Stimulated activated CD8-positive, alpha-beta memory T cell treated with anti-CD3 and anti-CD28 coated beads, Interleukin-15, amount 100 ng/mL, for 24 hours (primary cell): ENCODE results near the gene TCF21.
"Not testable (repeated sequence)": the region's sequence is repeated elsewhere in the genome, so short reads cannot be mapped to it uniquely, and the experiment has no call there.

Experiments
- DNase-seq: peaks from one replicate; pipeline ENCODE4 v3.0.0-alpha.2; 2020; ENCODE audit warnings: low read depth

Gene TCF21

DNA sequence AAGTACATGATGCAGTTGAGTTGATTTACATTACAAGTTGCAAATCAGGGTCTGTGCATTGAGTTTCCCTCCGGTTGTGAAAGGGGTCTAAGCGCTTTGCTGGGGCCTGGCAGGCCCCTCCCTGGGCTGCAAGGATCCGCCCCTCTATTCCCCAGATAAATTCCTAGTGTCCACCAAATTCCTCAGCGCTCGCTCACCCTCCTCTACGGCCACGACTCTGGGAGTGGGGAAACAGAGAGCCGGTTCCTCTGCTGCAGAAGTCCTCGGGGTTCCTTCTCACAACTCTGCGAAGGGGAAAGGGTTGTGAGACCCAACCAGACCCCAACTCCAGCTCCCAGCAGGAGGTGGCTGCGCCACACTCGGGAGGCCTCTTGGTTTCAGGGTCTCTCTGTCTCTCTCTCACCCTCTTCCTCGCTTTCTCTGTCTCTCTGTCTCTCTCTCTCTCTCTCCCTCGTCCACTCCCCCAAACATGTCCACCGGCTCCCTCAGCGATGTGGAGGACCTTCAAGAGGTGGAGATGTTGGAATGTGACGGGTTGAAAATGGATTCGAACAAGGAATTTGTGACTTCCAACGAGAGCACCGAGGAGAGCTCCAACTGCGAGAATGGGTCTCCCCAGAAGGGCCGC, at the start of gene TCF21:
TCF21 (plus strand) TSS at position 185 of the 628 bp plus-strand sequence; CDS start at position 470, 285 bp downstream.
- no peak for DNase-seq

DNA sequence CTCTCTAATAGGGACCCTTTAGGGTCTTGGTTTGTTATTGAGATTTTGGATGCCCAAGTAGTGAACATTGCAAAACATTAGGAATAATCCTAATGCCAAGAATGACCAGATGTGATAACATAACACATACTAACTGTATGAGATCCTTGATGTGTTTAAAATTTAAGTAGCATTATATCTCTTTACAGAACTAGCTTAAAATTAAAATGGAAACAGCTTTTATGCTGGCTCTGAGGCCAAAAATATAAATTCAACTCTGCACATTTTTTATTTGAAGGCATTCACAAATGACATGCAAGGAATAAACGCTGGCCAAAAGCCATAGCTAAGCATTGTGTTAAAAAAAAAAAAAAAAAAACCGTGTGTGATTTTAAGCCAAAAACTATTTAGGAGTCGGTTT, 47.7 kb upstream of the TCF21 start:
- DNase-seq = no peak

DNA sequence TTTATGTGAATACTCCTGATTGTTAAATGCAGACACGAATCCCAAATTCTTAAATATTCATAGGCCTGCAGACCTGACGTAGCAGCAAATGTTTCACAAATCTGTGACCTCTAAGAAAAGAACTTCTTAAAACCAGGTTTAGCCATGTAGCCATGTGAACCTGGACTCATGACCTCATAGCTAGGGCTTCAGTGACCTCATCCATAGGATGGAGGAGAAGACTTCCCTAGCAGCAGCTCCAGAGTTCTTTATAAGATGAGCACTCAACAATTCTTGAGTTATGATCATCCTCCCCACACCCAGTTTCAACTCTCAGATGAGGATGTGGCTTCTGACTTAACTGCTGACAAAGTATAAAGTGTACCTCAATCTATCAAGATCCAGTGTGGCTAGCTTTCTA, 45.8 kb upstream of the TCF21 start:
- no peak for DNase-seq

DNA sequence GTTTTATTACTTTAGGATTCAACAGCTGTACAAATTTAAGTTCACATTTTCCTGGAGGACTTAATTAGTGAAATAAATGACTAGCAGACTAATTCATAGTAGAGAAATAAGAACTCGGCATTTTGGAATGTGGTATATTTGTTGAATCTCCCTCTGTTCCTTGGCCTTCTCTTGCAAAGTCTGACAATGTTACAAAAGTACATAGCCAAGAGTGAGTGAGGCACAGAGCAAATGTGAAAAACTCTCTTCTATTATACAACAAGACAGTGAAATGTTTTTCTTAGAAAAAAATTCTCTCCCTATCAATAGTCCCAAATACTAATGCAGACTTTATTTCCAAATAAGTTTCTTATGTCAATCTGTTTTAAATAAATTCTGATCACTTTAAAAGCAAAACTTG, 44.2 kb upstream of the TCF21 start:
- no peak for DNase-seq

DNA sequence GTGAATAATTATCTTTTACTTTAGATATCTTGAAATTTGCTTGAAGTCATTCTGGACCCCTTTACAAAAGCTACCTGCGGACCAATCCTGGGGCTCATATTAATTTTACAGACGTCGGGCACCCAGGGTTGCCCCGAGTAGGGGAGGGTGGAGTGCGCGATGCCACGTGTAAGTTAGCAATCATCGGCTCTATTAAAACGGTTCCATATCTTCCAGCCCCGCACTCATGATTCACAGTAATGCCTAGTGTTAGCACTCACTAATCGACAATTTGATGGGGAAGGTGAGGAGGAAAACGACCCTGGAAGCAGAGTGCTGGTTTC, 34.9 kb upstream of the TCF21 start:
- no peak for DNase-seq

DNA sequence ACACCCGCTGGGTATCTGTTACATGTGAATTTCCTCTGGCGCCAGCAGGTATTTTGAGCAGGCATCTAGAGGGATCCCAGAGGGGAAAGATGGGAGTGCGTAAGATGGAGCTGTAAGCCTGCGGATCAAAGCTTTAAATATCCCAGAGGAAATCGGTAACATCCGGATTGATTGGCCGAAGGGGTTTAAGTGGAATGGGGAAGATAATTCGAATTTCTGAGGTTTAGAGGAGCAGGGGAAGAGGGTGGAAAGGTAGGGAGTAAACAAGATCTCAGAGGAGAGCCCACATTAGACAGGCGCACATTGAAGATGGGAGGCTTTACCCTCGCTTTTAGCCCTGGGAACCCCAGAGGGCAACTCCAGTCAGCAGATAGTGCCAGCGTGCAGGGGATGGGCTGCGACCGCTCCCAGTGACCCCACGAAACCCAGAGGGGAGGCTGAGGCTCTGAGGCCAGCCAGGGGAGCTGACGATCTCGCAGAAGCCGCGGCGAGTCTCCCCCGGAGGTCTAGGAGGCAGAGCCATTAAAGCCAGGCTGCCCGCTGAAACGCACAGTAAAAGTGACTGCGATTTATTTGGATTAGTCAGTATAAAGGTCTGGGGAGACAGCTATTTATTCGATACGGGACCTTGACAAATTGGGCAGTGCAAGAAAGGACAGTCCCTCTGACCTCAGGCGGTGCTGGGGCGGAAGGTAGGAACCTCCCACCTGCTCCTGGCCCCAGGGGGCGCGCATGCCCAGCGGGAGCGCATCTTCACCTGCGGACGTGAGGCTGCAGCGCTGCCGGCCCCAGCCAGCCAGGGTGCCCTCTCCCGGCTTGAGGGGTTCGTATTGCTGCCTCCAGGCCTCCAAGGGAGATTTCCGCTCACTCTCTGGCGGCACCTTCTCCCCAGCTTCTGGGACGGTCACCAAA, 34.3 kb upstream of the TCF21 start:
- DNase-seq = no peak

DNA sequence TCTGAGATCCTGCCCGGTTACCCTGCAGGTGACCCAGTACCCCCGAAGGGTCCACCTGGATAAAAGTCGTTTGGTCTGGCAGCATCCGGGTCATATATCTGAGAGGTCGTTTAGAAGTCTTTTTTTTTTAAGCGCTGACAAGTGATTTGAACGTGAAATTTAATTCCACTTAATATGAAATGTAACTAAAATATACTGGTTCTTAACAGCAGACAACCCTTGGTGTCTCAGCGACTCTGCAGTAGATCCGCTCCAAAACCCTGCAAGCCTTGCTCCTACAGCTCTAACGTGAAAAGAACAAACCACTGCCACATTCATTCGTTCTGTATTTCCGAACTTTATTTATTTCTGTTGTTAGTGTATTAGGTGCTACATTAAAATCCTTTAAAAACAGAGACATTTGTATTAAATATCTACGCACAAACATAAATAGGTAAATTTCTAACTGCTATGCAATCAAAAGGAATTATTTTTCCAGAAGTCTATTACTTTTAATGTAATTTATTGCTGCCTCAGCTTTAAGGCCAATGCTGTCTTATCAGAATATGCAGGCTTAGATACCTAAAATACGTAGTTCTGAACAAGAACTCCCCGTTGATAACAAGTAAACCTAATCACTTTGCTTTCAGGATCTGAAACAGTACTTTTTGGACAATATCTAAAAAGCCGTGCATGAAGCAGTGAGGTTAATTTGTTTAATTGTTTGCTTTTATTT, 33.5 kb upstream of the TCF21 start:
- DNase-seq = no peak

DNA sequence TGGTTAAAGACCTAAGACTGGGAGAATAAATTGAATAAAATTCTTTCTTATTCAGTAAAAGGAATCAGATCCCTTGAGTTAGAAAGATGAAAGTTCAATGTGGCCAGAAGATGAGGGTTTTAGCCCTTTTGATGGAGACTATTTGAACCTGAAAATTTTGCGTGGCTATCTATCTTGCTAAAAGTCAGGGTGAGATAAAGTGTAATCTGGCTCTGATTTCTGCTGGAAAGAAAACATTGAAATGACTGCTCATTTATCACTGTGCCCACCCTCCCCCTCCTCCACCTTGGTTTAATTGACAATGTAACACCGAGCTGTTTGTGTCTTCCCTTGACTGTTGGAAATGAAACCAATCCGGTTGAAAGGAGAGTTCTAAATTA, 32.9 kb upstream of the TCF21 start:
- no peak for DNase-seq

DNA sequence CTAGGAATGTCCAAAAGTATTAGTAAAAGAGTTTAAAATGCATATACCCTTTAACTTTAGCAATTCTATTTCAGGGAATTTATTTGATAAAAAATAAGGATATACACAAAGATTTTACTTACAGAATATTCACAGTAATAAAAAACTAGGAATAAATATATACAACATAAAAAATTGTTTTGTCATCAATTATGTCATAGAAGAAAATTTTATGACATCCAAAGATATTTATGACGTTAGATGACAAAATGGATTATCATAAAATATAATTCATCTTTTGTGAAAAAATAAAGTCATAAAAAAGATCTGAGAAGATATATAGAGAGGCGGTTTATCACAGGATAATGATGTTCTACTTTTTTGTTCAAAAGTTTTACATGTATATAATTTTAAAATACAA, 32.0 kb upstream of the TCF21 start:
- no peak for DNase-seq

DNA sequence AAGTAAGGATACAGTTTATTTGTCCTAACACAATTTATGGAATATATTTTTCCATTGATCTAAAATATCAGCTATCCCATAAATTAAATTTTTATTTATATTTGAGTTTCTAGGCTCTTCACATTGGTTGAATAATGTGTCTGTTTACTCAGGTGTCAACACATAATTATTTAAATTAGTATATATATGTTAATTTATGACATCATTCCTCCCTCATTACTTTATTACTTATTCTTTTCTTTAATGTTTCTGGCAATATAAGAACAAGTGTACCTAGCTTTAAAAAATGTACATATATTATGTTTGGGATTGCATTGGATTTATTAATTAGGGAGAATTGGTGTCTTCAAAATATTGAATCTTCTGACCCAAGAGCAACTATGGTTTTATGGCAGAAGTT, 31.2 kb upstream of the TCF21 start:
- no peak for DNase-seq

DNA sequence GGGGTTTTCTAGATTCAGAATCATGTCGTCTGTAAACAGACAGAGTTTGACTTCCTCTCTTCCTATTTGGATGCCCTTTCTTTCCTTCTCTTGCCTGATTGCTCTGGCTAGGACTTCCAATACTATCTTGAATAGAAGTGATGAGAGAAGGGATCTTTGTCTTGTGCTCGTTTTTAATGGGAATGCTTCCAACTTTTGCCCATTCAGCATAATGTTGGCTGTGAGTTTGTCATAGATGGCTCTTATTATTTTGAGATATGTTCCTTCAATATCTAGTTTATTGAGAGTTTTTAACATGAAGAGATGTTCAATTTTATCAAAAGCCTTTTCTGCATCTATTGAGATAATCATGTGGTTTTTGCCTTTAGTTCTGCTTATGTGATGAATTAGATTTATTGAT, 27.6 kb upstream of the TCF21 start:
- not testable (repeated sequence) for DNase-seq

DNA sequence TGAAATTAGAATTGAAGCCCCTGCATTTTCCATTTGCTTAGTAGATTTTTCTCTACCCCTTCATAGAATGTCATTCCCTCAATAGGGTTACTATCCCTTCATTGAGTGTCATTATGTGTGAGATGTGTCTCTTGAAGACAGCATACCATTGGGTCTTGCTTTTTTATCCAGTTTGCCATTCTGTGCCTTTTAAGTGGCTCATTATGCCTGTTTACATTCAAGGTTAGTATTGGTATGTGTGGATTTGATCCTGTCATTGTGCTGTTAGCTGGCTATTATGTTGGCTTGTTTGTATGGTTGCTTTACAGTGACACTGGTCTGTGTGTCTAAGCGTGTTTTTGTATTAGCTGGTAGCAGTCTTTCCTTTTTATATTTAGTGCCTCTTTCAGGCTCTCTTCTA, 25.7 kb upstream of the TCF21 start:
- DNase-seq = no peak

DNA sequence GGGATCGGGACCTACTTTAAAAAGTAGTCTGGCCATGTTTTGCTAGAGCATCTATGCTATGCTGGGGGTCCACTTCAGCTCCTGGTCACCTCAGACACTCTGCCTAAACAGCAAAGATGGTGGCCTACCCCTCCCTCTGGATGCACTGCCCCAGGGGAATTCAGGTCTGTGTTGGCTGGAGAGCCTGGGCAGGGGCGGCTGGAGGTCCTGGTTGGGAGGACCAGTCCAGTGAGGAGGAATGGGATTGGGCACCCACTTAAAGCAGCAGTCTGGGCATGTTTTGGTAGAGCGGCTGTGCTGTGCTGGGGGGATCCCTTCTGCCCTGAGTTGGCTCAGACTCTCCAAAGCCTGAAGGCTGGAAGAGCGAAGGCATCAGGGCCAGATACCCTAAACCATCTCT, 23.2 kb upstream of the TCF21 start:
- DNase-seq = no peak

DNA sequence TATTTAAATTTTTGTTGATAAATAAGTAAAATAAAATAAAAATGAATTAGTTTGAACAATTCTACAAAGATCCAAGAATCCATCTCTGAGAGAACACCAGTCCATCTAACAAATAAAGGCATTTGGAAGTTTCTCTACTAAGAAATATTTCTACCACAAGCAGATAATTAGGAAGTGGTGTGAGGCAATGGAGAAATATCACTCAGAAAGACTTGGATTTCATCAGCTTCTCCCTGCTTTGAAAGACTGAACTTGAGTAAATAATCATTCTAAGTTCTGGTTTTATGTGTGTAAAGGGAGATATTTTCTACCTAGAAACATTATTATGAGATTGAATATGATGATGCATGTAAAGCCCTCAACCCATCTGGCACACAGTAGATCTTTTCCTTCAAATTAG, 17.8 kb upstream of the TCF21 start:
- DNase-seq = no peak

DNA sequence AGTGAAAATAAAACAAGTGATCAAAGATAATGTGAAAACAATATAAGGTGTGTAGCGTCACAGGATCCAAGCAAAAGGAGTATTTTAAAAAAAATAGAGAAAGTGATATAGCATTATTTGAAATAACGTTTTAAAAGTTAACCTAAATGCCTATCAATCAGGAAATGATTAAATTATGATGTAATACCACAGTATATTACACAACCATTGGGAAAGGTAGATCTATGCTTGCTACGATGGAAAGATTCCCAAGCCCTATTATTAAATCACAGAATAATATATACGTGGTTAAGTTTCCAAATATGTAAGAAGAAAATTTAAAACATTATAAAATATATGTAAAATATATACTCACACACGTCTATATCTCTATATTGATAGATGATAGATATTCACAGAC, 15.4 kb upstream of the TCF21 start:
- no peak for DNase-seq

DNA sequence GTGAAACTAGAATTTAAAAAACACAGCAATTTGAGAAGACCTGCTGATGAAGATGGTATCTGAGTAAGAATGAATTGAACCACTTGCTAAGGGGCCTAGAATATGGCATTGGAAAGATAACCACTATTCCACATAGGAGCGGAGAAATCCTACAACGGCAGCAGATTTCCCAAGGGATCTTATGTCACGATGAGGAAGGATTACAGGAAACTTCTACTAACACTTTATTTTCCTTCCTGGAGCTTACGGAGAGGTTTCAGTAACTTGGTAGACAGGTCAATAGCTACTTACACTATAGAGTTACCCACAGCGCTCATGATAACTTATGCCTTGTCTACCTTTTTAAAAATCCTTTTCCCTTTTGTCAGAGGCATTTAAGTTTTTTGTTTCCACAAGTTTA, 11.8 kb upstream of the TCF21 start:
- no peak for DNase-seq

DNA sequence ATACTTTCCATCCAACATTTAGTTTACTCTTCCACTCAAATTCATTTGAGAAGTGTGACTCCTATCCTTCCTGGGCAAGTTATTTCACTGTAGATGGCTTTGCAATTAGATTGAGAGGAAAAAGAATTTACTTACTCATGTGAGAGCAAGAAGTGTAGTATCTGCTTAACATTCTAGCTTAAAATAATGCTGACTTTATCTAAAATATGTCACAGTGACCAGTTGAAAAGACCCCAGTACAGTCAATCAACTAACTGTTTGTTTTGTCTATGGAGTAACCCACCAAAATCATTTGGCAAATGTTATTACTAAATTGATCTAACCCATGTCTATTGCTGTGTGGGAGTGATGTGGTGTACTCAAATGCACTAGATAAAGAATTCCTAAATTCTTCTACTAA, 8.9 kb upstream of the TCF21 start:
- DNase-seq = no peak

DNA sequence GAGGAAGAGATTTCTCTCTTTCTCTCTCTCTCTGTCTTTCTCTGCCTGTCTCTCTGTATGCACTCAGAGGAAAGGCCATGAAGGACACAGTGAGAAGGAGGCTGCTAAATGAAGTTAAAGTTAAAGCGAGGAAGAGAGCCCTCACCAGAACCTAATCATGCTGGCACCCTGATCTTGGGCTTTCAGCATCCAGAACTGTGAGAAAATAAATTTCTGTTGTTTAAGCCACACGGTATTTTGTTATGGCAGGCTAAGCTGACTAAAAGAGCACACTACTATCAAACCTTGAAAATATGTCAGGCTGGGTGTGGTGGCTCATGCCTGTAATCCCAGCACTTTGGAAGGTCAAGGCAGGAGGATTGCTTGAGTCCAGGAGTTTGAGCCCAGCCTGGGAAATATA, 8.0 kb upstream of the TCF21 start:
- no peak for DNase-seq

DNA sequence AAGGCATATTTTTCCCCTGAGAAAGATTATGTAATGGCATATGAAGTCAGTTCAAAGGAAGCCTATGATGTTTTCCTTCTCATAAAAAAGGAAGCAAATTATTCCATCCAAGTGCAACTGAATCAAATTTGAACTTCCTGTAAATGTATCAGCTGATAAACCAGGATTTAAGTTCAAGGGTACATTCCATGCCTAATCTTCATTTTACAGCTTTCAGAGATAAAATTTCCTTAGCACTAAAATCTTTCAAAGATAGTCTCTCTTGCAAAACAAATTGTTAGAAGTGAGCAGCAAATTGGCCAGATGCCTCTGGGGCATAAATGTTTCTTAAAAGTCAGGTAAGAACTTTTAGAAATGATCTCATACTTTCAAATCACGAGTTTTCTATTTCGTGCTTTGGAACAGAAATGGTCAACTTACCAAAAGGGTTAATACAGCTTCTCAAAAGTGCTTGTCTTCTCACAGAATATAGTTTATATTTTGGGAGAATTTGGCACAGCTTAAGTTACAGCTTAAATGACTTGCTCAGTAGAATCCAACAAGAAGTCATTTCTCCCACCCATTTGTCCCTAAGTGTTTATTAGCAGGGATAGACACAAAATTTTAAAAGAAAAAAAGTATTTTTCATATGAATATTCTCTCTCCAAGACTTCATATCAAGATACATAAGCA, 2.7 kb upstream of the TCF21 start:
- no peak for DNase-seq

DNA sequence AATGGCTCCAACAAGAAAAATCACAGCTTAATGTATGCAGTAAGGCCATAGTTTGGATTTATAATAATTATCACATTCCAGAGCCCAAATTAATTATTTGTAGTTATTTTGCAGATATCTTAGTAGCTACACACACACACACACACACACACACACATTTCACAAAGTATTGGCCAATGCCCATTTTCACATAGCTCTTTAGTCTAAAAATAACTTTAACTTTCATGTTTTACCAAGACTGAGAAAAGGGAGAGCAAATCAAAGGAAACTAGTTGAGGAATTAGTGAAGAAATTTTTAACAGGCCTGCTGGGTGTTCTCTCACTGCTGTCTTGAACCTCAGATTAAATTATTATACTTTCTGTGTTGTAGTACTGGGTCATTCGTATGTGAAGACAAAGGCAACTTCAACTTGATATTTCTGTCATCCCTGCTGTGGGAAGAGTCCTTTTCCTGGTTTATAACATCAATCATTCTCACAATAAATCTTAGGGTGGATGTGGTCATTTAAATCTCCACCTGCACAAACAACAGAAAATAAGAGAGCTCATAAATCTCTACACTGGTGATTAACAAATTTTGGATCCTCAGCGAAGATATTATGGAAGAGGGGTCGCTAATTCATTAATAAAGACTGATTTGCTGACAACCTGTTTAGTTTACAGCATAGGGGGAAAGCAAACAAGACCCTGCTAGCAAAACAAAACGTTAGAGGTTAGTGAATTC, 1.6 kb upstream of the TCF21 start:
- DNase-seq = no peak

DNA sequence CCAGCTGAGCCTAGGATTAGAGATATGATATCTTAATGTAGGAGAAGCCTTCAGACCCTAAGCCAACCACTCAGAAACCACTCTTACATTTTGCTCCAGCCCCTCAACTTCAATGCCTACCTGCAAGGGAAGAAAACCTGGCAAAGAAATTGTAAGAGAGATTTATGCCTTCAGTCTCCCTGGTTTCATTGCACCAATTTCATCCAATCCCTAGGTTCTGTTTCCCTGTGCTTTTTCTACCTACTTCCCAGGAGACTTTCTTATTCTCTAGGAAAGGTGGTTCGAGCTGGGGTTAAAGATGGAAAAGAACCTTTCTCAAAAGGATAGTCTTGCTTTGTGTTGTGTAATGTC, 1.1 kb upstream of the TCF21 start:
- no peak for DNase-seq
